A549 treated with CpdA at 1 μM for 4 hours (cell line): ENCODE results near the gene PFKM. TPM values are rescaled to one million over a fixed set of nuclear protein-coding genes. Genes with fewer than 3 reads are reported as not detected.

ENCODE experiments used
- total RNA-seq: library from RNA; stranded (reverse); fragments of 200-300 nt; extraction: Qiagen RNA extraction; gene quantifications from 5 replicates; pipeline ENCODE4 v1.2.3, GENCODE V29; 2022; ENCODE audit warnings: low read depth

PFKM gene
- total RNA-seq, result 26.5 to 29.9 TPM (median 28.1 TPM) in 5 replicates

DNA sequence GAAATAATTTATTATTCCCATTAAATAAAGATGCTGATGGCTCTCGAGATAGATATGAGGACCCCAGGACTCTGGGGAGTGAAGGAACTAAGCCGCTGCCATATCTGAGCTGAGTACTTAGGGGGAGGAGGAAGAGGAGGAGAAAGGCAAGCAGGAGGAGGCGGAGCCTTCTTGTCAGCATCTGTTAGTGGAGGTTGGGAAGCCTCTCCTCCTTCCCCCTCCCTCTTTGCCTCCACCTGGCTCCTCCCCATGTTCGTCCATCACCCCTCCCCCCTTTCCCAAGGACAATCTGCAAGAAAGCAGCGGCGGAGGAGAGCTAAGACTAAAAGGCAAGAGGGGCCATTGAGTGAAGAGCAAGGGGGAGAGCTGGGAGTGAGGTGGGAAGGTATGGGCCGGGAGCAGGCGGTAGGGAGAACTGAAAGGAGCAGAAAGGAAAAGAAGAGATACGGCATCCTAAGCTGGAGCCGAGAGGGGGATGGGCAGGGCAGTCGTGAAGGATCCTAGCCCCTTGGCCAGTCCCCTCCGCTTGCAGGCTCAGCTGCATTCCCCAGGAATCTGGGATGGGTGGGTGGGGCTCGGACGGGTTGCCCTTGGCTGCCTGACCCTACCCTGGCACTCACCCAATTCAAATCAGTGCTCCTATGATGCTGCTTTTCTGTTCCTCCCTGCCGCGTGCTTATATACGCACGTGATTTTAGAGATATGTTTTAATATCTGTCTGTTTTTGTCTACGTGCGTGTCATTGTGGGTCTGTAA lies at the start of gene PFKM:
Gene PFKM (plus strand): TSS at position 287 of the 756 bp plus-strand sequence. CDS start 3,411 bp downstream, outside the sequence.

GRCh38 chr12:48105867-48106680 lies 13.1 kb upstream of the PFKM start, which contains the start of gene SENP1:
Gene SENP1, minus strand, starts transcription at chr12:48106079. Its CDS starts 4,607 bp downstream, at chr12:48101472.

DNA sequence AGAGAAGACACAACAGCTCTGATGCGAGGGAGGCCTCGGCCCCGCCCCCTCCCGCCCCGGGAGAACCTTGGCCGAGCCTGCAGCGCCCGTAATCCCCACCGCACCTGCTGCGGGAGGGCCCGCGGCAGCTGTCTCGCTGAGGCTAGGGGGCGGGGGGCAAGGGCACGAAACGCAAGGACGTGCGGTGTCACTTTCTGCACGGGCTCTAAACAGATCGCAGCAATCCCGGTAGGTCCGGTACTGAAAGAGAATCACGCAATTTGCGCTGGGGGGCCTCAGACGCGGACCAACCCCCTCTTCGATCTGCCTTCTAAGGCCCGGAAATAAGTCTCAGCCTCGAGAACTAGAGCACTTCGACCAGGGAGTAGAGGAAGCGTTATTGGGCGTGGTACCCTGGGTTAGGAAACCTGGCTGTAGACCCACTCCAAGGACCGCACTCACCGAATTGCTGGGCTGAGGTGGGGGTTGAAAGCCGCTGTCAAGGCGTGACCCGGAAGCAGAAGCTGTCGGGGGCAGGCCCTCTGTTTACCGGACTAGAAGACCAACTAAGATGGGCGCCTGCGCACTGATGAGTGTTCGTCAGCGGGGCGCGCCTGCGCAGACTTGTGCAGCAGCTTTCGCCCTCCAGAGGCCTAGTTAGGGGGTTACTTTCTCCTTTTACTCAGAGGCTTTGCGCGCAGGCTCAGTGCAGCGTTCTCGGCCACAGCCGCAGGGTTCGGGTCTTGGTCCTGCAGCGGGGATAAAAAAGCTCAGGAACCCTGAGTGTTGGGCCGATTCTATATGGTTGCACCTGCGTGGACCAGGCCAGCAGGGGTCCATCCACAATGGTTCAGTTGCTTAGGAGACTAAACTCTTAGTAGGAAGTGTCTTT lies 38.1 kb downstream of the PFKM start, which contains the start of gene ASB8:
Gene ASB8 (minus strand): TSS at position 498 of the 871 bp plus-strand sequence. CDS start 4,019 bp downstream, outside the sequence.

DNA sequence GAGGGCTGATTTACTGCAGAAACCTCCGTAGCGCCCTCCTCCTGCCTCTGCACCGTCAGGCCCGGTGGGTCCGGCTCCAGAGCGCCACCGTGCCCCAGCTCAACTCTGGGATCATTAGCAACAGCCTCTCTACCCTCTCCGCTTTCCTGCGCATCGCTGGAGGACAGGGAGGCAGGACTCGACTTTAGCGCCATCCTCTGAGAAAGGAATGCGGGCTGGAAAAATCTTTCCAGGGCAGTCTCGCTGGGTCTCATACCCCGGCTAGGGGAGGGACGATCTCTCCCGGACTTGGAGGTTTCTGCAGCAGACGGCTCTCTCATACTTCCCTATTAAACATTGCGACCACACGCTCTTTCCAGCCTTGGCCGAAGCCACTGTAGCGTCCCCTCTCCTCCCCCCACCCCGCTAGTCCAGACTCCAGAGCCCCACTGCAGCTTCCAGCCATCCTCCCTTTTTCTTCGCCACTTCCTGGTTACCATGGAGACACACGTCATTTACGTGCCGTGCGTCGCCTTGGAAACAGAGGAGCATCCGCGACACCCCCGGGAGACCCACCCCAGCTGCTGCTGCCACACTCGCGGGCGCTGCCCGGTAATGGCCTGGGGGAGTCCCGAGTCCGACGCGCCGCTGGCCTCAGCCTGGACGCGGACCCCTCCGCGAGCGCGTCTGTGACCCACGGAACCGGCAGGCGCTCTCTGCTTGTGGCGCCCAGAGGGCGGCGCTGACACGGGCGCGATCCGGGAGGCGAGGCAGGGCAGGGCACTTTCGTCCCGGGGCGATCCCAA lies 64.1 kb downstream of the PFKM start, which contains the start of gene CCDC184:
Gene CCDC184 (plus strand): TSS at position 554 of the 785 bp plus-strand sequence. CDS start 479 bp downstream, outside the sequence.

Other genes starting within 250 kb of the PFKM start
- 2.9 to 4.1 TPM (median 3.2 TPM) in 5 replicates for gene VDR, start 214.4 kb upstream of the PFKM start, total RNA-seq
- gene TMEM106C, start 155.8 kb upstream of the PFKM start, total RNA-seq, result 109 to 133 TPM (median 121 TPM) in 5 replicates
- gene COL2A1, start 114.9 kb upstream of the PFKM start, total RNA-seq, result 0.02 to 0.15 TPM (median 0.08 TPM) in 3 of 5 replicates, not detected in the others
- gene SENP1, start 13.3 kb upstream of the PFKM start, total RNA-seq, result 11.1 to 15.9 TPM (median 12.8 TPM) in 5 replicates
- 11.0 to 29.3 TPM (median 13.4 TPM) in 5 replicates for gene ASB8, start 38.2 kb downstream of the PFKM start, total RNA-seq
- gene CCDC184, start 64.3 kb downstream of the PFKM start, total RNA-seq, result 2.5 to 3.6 TPM (median 3.2 TPM) in 5 replicates
- gene OR10AD1, start 83.9 kb downstream of the PFKM start, total RNA-seq, result not detected in 5 replicates
- gene ZNF641, start 231.6 kb downstream of the PFKM start, total RNA-seq, result 5.9 to 8.7 TPM (median 6.9 TPM) in 5 replicates